ENCODE results near the gene CLPTM1.

CLPTM1 gene

GRCh38 chr19:45025264-45025663 lies 70.1 kb downstream of the CLPTM1 start:
- H3K18ac ChIP-seq (ENCODE audit: low read depth in 1 of 2, low read length in 2 of 2): no peak overlapping the region
- H3K23ac ChIP-seq (ENCODE audit: low read length in 2 of 2): no peak overlapping the region
- H2AK5ac ChIP-seq (ENCODE audit: low read length, severe bottlenecking): no peak overlapping the region
- H3K27me3 ChIP-seq (ENCODE audit: control insufficient read depth in 1 of 2, insufficient read depth in 1 of 2, low read length in 2 of 2): no peaks in the 10 kb centered on the region
- H3K9ac ChIP-seq (ENCODE audit: low read length): no peak overlapping the region
- H2BK12ac ChIP-seq (ENCODE audit: low read length in 2 of 2): no peak overlapping the region
- H3K4me1 ChIP-seq (ENCODE audit: control insufficient read depth, insufficient read depth, low read depth, low read length): no peaks in the 10 kb centered on the region
- H3K4ac ChIP-seq (ENCODE audit: low read depth in 1 of 2, low read length in 2 of 2): no peak overlapping the region
- WGBS: 98% methylated on average over 6 of the region's 9 CpGs
- H3K9me3 ChIP-seq (ENCODE audit: control insufficient read depth, low read length): no peaks in the 10 kb centered on the region
- no peak overlapping the region for H4K91ac ChIP-seq (ENCODE audit: low read length)
- no peaks in the 10 kb centered on the region for H3K79me1 ChIP-seq (replicated peaks; ENCODE audit: low read length, poor library complexity, severe bottlenecking)
- H3K4me3 ChIP-seq (ENCODE audit: insufficient read depth in 1 of 2, low read depth in 1 of 2, low read length in 2 of 2): no peak overlapping the region
- no peak overlapping the region for H2BK5ac ChIP-seq (ENCODE audit: low read depth, low read length, poor library complexity, severe bottlenecking)
- no peak overlapping the region for H2BK120ac ChIP-seq (ENCODE audit: low read depth, low read length)
- H3K14ac ChIP-seq (ENCODE audit: low read length in 2 of 2): no peak overlapping the region
- H3K36me3 ChIP-seq (ENCODE audit: control insufficient read depth in 1 of 2, insufficient read depth in 2 of 2, low read depth in 1 of 2, low read length in 2 of 2): peaks cover 35 to 39% of the 10 kb centered on the region in 2 experiments
- H4K8ac ChIP-seq (ENCODE audit: low read length): no peak overlapping the region
- no peak overlapping the region for H3K27ac ChIP-seq (ENCODE audit: low read length, poor library complexity, severe bottlenecking)
- no peak overlapping the region for H2AFZ ChIP-seq (ENCODE audit: low read depth, low read length)
- no peak overlapping the region for H2BK15ac ChIP-seq (ENCODE audit: low read depth, poor library complexity, severe bottlenecking)
- H3K4me2 ChIP-seq (ENCODE audit: low read length, poor library complexity, severe bottlenecking): no peak overlapping the region
- DNase-seq: no peak

- no peak overlapping the region for H3K27ac ChIP-seq (ENCODE audit: low read length, poor library complexity, severe bottlenecking)
- 97% methylated on average over 2 of the region's 2 CpGs for WGBS
- no peak overlapping the region for H3K4ac ChIP-seq (ENCODE audit: low read depth in 1 of 2, low read length in 2 of 2)
- no peak overlapping the region for H2BK5ac ChIP-seq (ENCODE audit: low read depth, low read length, poor library complexity, severe bottlenecking)
- no peak overlapping the region for H3K9ac ChIP-seq (ENCODE audit: low read length)
- H2BK120ac ChIP-seq (ENCODE audit: low read depth, low read length): no peak overlapping the region
- no peaks in the 10 kb centered on the region for H3K27me3 ChIP-seq (ENCODE audit: control insufficient read depth in 1 of 2, insufficient read depth in 1 of 2, low read length in 2 of 2)
- no peak overlapping the region for H3K18ac ChIP-seq (ENCODE audit: low read depth in 1 of 2, low read length in 2 of 2)
- H4K8ac ChIP-seq (ENCODE audit: low read length): no peak overlapping the region
- H2BK15ac ChIP-seq (ENCODE audit: low read depth, poor library complexity, severe bottlenecking): no peak overlapping the region
- H3K36me3 ChIP-seq (ENCODE audit: control insufficient read depth in 1 of 2, insufficient read depth in 2 of 2, low read depth in 1 of 2, low read length in 2 of 2): peaks cover 32 to 41% of the 10 kb centered on the region in 2 experiments
- no peak overlapping the region for H4K91ac ChIP-seq (ENCODE audit: low read length)
- no peak overlapping the region for H2AFZ ChIP-seq (ENCODE audit: low read depth, low read length)
- H3K4me3 ChIP-seq (ENCODE audit: insufficient read depth in 1 of 2, low read depth in 1 of 2, low read length in 2 of 2): no peak overlapping the region
- H3K9me3 ChIP-seq (ENCODE audit: control insufficient read depth, low read length): no peaks in the 10 kb centered on the region
- H3K4me1 ChIP-seq (ENCODE audit: control insufficient read depth, insufficient read depth, low read depth, low read length): no peaks in the 10 kb centered on the region
- H3K14ac ChIP-seq (ENCODE audit: low read length in 2 of 2): no peak overlapping the region
- no peak overlapping the region for H3K4me2 ChIP-seq (ENCODE audit: low read length, poor library complexity, severe bottlenecking)
- no peak overlapping the region for H2BK12ac ChIP-seq (ENCODE audit: low read length in 2 of 2)
- H2AK5ac ChIP-seq (ENCODE audit: low read length, severe bottlenecking): no peak overlapping the region
- no peak for DNase-seq
- no peak overlapping the region for H3K23ac ChIP-seq (ENCODE audit: low read length in 2 of 2)
- no peaks in the 10 kb centered on the region for H3K79me1 ChIP-seq (replicated peaks; ENCODE audit: low read length, poor library complexity, severe bottlenecking)
Observed at GRCh38 chr19:45027371-45027770, 72.2 kb downstream of the CLPTM1 start.

- H2AK5ac ChIP-seq (ENCODE audit: low read length, severe bottlenecking): no peak overlapping the region
- H3K36me3 ChIP-seq (ENCODE audit: control insufficient read depth in 1 of 2, insufficient read depth in 2 of 2, low read depth in 1 of 2, low read length in 2 of 2): peaks cover 45 to 55% of the 10 kb centered on the region in 2 experiments
- DNase-seq: no peak
- no peak overlapping the region for H2AFZ ChIP-seq (ENCODE audit: low read depth, low read length)
- H3K79me1 ChIP-seq (replicated peaks; ENCODE audit: low read length, poor library complexity, severe bottlenecking): no peaks in the 10 kb centered on the region
- H3K9me3 ChIP-seq (ENCODE audit: control insufficient read depth, low read length): no peaks in the 10 kb centered on the region
- H3K9ac ChIP-seq (ENCODE audit: low read length): no peak overlapping the region
- H3K4ac ChIP-seq (ENCODE audit: low read depth in 1 of 2, low read length in 2 of 2): no peak overlapping the region
- H2BK120ac ChIP-seq (ENCODE audit: low read depth, low read length): no peak overlapping the region
- H3K23ac ChIP-seq (ENCODE audit: low read length in 2 of 2): no peak overlapping the region
- H3K27me3 ChIP-seq (ENCODE audit: control insufficient read depth in 1 of 2, insufficient read depth in 1 of 2, low read length in 2 of 2): no peaks in the 10 kb centered on the region
- no peak overlapping the region for H2BK15ac ChIP-seq (ENCODE audit: low read depth, poor library complexity, severe bottlenecking)
- H3K27ac ChIP-seq (ENCODE audit: low read length, poor library complexity, severe bottlenecking): no peak overlapping the region
- H2BK5ac ChIP-seq (ENCODE audit: low read depth, low read length, poor library complexity, severe bottlenecking): no peak overlapping the region
- no peak overlapping the region for H2BK12ac ChIP-seq (ENCODE audit: low read length in 2 of 2)
- no peak overlapping the region for H3K4me3 ChIP-seq (ENCODE audit: insufficient read depth in 1 of 2, low read depth in 1 of 2, low read length in 2 of 2)
- no peak overlapping the region for H3K18ac ChIP-seq (ENCODE audit: low read depth in 1 of 2, low read length in 2 of 2)
- no peak overlapping the region for H3K4me2 ChIP-seq (ENCODE audit: low read length, poor library complexity, severe bottlenecking)
- H3K4me1 ChIP-seq (ENCODE audit: control insufficient read depth, insufficient read depth, low read depth, low read length): peaks cover 2% of the 10 kb centered on the region
- 96% methylated on average over 4 of the region's 6 CpGs for WGBS
- H4K8ac ChIP-seq (ENCODE audit: low read length): no peak overlapping the region
- H4K91ac ChIP-seq (ENCODE audit: low read length): no peak overlapping the region
- H3K14ac ChIP-seq (ENCODE audit: low read length in 2 of 2): no peak overlapping the region
Observed at GRCh38 chr19:45030825-45031224, 75.6 kb downstream of the CLPTM1 start.

- no peak overlapping the region for H2BK15ac ChIP-seq (ENCODE audit: low read depth, poor library complexity, severe bottlenecking)
- no peaks in the 10 kb centered on the region for H3K79me1 ChIP-seq (replicated peaks; ENCODE audit: low read length, poor library complexity, severe bottlenecking)
- no peak overlapping the region for H4K8ac ChIP-seq (ENCODE audit: low read length)
- no peak overlapping the region for H3K18ac ChIP-seq (ENCODE audit: low read depth in 1 of 2, low read length in 2 of 2)
- H3K4me3 ChIP-seq (ENCODE audit: insufficient read depth in 1 of 2, low read depth in 1 of 2, low read length in 2 of 2): no peak overlapping the region
- no peak overlapping the region for H3K4me2 ChIP-seq (ENCODE audit: low read length, poor library complexity, severe bottlenecking)
- H3K4ac ChIP-seq (ENCODE audit: low read depth in 1 of 2, low read length in 2 of 2): no peak overlapping the region
- no peak overlapping the region for H4K91ac ChIP-seq (ENCODE audit: low read length)
- no peak overlapping the region for H2AK5ac ChIP-seq (ENCODE audit: low read length, severe bottlenecking)
- no peak overlapping the region for H2AFZ ChIP-seq (ENCODE audit: low read depth, low read length)
- H2BK120ac ChIP-seq (ENCODE audit: low read depth, low read length): no peak overlapping the region
- H3K4me1 ChIP-seq (ENCODE audit: control insufficient read depth, insufficient read depth, low read depth, low read length): peaks cover 2% of the 10 kb centered on the region
- H3K27me3 ChIP-seq (ENCODE audit: control insufficient read depth in 1 of 2, insufficient read depth in 1 of 2, low read length in 2 of 2): no peaks in the 10 kb centered on the region
- no peak overlapping the region for H2BK12ac ChIP-seq (ENCODE audit: low read length in 2 of 2)
- 91% methylated on average over 18 of the region's 18 CpGs for WGBS
- DNase-seq: no peak
- peaks cover 52 to 55% of the 10 kb centered on the region in 2 experiments for H3K36me3 ChIP-seq (ENCODE audit: control insufficient read depth in 1 of 2, insufficient read depth in 2 of 2, low read depth in 1 of 2, low read length in 2 of 2)
- no peak overlapping the region for H3K23ac ChIP-seq (ENCODE audit: low read length in 2 of 2)
- H2BK5ac ChIP-seq (ENCODE audit: low read depth, low read length, poor library complexity, severe bottlenecking): no peak overlapping the region
- no peak overlapping the region for H3K14ac ChIP-seq (ENCODE audit: low read length in 2 of 2)
- H3K27ac ChIP-seq (ENCODE audit: low read length, poor library complexity, severe bottlenecking): no peak overlapping the region
- H3K9ac ChIP-seq (ENCODE audit: low read length): no peak overlapping the region
- no peaks in the 10 kb centered on the region for H3K9me3 ChIP-seq (ENCODE audit: control insufficient read depth, low read length)
Observed at GRCh38 chr19:45032421-45032820, 77.2 kb downstream of the CLPTM1 start.

All from mesenchymal stem cell (in vitro differentiated cells and primary cell).